ENCODE results near the gene MAPKAP1. TPM values are rescaled to one million over a fixed set of nuclear protein-coding genes. Genes with fewer than 3 reads are reported as not detected.

MAPKAP1 gene
- total RNA-seq, 2 experiments from 2014 or later = 66.2 to 78.8 TPM

DNA sequence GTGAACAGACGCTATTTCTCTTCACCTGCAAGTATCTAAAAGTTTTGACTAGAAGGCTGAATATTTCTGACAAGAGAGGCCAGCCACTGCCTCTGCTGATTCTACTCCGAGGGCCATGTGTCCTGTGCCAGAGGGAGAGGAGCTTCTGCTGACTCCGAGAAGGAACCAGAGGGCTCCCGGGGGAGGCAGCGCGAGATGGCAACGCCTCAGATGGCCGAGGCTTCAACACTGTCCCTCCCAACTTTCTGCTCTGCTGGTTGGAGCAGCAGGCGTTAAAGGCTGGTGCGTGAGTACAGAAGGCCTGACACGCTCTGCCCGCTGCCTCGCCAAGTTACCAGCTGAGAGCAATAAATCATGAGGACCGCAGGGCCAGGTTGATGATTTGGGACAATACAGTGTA, 266.6 kb downstream of the MAPKAP1 start:
- Histone ChIP-seq H4K20me1 (ENCODE audit: insufficient read depth, low read length) (no peaks in the 10 kb centered on the region), H3K4me2 (ENCODE audit: low read length) (no peak overlapping the region), H3K9me3 (ENCODE audit: low read length) (no peaks in the 10 kb centered on the region), H3K27ac (ENCODE audit: low read depth, low read length, poor library complexity, severe bottlenecking) (no peak overlapping the region), H3K4me3 (ENCODE audit: low read depth, low read length, poor library complexity, severe bottlenecking) (no peak overlapping the region), H3K36me3 (ENCODE audit: insufficient read depth, low read length) (no peaks in the 10 kb centered on the region; the same call in 1 of the 2 replicates), H2AFZ (ENCODE audit: low read length) (no peak overlapping the region), H3K79me2 (ENCODE audit: insufficient read depth, low read depth, low read length) (no peaks in the 10 kb centered on the region), H3K4me1 (ENCODE audit: insufficient read depth, low read length, poor library complexity, severe bottlenecking) (peaks cover under 1% of the 10 kb centered on the region), H3K9me2 (ENCODE audit: insufficient read depth, low read length) (no peaks in the 10 kb centered on the region)
- DNase-seq (ENCODE audit: low spot score) = no peak
- CTCF ChIA-PET (ENCODE audit: unreplicated experiment) = no interaction called here
- TF ChIP-seq, protein P1, sequence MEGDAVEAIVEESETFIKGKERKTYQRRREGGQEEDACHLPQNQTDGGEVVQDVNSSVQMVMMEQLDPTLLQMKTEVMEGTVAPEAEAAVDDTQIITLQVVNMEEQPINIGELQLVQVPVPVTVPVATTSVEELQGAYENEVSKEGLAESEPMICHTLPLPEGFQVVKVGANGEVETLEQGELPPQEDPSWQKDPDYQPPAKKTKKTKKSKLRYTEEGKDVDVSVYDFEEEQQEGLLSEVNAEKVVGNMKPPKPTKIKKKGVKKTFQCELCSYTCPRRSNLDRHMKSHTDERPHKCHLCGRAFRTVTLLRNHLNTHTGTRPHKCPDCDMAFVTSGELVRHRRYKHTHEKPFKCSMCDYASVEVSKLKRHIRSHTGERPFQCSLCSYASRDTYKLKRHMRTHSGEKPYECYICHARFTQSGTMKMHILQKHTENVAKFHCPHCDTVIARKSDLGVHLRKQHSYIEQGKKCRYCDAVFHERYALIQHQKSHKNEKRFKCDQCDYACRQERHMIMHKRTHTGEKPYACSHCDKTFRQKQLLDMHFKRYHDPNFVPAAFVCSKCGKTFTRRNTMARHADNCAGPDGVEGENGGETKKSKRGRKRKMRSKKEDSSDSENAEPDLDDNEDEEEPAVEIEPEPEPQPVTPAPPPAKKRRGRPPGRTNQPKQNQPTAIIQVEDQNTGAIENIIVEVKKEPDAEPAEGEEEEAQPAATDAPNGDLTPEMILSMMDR (conservative IDR thresholded peaks at IDR 0.05; ENCODE audit: low read length) = no peak
- no peak for TF ChIP-seq EZH2phosphoT487 (IDR thresholded peaks at IDR 0.05; ENCODE audit: borderline replicate concordance, low read depth, low read length)
- POLR2A ChIA-PET = no interaction called here
- intact Hi-C loops (cut with micrococcal nuclease; ENCODE audit: unreplicated experiment) = no loop called here
- no TSS peak for BruUV-seq (replicated peaks)

DNA sequence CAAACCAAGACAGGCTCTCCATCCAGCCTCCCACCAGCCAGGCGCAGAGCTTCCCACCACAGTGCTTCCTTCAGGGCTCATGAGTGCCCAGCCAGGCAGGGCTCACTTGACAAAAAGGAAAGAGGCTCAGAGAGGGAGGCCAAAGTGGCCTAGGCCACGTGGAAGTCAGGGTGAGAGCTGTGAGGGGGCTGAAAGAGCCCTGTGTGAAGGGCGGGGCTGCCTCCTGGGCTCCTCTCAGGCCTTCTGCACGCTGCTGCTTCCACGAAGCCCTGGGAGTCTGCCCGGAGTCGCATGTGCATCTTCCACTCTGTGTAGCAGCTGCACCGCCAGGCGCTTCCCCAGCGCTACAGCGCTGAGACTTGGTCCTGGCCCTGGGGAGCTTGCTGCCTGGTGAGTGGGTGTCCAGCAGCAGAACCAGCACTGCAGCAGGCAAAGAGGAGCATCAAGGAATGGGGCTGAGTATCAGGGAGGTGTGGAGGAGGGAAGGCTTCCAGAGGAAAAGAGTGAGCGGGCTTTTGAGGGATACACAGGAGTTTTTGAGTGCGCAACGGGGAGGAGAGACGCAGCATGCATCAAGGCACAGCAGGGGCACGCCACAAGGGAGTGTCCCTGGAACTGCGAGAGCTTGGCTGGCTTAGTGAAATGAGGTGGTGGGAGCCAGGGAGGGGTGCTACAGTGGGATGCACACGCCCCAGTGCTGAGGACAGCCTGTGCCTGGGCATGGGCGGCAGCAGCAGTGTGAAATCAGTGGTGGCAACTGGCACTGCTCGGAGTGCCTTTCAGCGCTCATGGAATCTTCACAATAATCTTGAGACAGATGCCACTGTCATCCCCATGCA, 267.4 kb downstream of the MAPKAP1 start:
- H3K27ac ChIP-seq (ENCODE audit: low read depth, low read length, poor library complexity, severe bottlenecking) = no peak overlapping the region
- H3K9me3 ChIP-seq (ENCODE audit: low read length) = no peaks in the 10 kb centered on the region
- no TSS peak for BruUV-seq (replicated peaks)
- H4K20me1 ChIP-seq (ENCODE audit: insufficient read depth, low read length) = no peaks in the 10 kb centered on the region
- H3K9me2 ChIP-seq (ENCODE audit: insufficient read depth, low read length) = no peaks in the 10 kb centered on the region
- no peaks in the 10 kb centered on the region for H3K79me2 ChIP-seq (ENCODE audit: insufficient read depth, low read depth, low read length)
- H3K36me3 ChIP-seq (ENCODE audit: insufficient read depth, low read length) = no peaks in the 10 kb centered on the region; the same call in 1 of the 2 replicates
- H2AFZ ChIP-seq (ENCODE audit: low read length) = no peak overlapping the region
- POLR2A ChIA-PET = no interaction called here
- no peak overlapping the region for H3K4me2 ChIP-seq (ENCODE audit: low read length)
- no peak overlapping the region for H3K4me3 ChIP-seq (ENCODE audit: low read depth, low read length, poor library complexity, severe bottlenecking)
- H3K4me1 ChIP-seq (ENCODE audit: insufficient read depth, low read length, poor library complexity, severe bottlenecking) = no peaks in the 10 kb centered on the region
- intact Hi-C loops (cut with micrococcal nuclease; ENCODE audit: unreplicated experiment) = no loop called here
- TF ChIP-seq EZH2phosphoT487 (IDR thresholded peaks at IDR 0.05; ENCODE audit: borderline replicate concordance, low read depth, low read length) = no peak
- TF ChIP-seq, protein P1 (conservative IDR thresholded peaks at IDR 0.05; ENCODE audit: low read length) = no peak
- CTCF ChIA-PET (ENCODE audit: unreplicated experiment) = no interaction called here
- no peak for DNase-seq (ENCODE audit: low spot score)
